GM12878 (cell line): ENCODE data around the gene SH2D5. TPM values are rescaled to one million over a fixed set of nuclear protein-coding genes. Genes with fewer than 3 reads are reported as not detected.

Experiments
- ATAC-seq: fragments of 200-7000 bp; cut with Tn5 transposase; 3 replicates; pipeline ENCODE4 v1.9.1; 2020; ENCODE audit warnings: mild to moderate bottlenecking, moderate library complexity
- BruUV-seq: library from RNA; stranded (reverse); fragments of 400-500 nt; replicated peaks from 2 replicates; lab custom pipeline; 2021; lab: Mats Ljungman, UMichigan
- CTCF ChIA-PET: fragments of 300-600 bp; sonication (Branson Sonifier 250); formaldehyde crosslinking; extraction: SDS; loops from one replicate; lab custom pipeline; 2021; ENCODE audit warnings: inconsistent platforms; lab: Yijun Ruan, JAX
- POLR2A ChIA-PET: fragments of 350-600 bp; formaldehyde crosslinking; extraction: SDS; loops from one replicate; lab custom pipeline; 2021; ENCODE audit warnings: inconsistent platforms; lab: Charles Lee
- RAD21 ChIA-PET: fragments of 300-600 bp; sonication (Branson Sonifier 250); formaldehyde crosslinking; loops from one replicate; lab custom pipeline; 2023; ENCODE audit warnings: antibody characterized with exemption; ENCODE audit not compliant: unreplicated experiment; lab: Charles Lee
- SMC1A ChIA-PET: fragments of 300-600 bp; sonication (Branson Sonifier 250); formaldehyde crosslinking; loops from one replicate; lab custom pipeline; 2023; ENCODE audit not compliant: unreplicated experiment, uncharacterized antibody; lab: Charles Lee
- DNase-seq: peaks from one replicate; pipeline ENCODE4 v3.0.0-alpha.2; 2011; ENCODE audit warnings: low read depth, low spot score
- FAIRE-seq: peaks from 3 replicates; lab custom pipeline; 2011; peaks lifted over from hg19 to GRCh38; lab: Jason Lieb, UNC
- H2AFZ ChIP-seq: 2 replicates; pipeline ENCODE4 v1.6.0; 2011; ENCODE audit warnings: low read depth, low read length, control low read depth; ENCODE audit not compliant: control insufficient read depth
- H3K27ac ChIP-seq: 2 replicates; pipeline ENCODE4 v1.5.1; 2011; ENCODE audit warnings: control low read depth; ENCODE audit not compliant: control insufficient read depth, insufficient read depth
- H3K27me3 ChIP-seq, 2 experiments: replicated peaks in 1 of 2; 2 replicates each; pipeline versions ENCODE4 v1.6.0 to v1.6.1; 2011; ENCODE audit warnings: low read length in 1 of 2; ENCODE audit not compliant: control insufficient read depth in 2 of 2, insufficient read depth in 2 of 2
- H3K36me3 ChIP-seq, 2 experiments: 2 replicates each; pipeline ENCODE4 v1.5.1; 2011; ENCODE audit warnings: low read length in 1 of 2; ENCODE audit not compliant: control insufficient read depth in 2 of 2, insufficient read depth in 2 of 2
- H3K4me1 ChIP-seq: 2 replicates; pipeline ENCODE4 v1.6.1; 2011; ENCODE audit warnings: mild to moderate bottlenecking, low read length, moderate library complexity, mixed read lengths; ENCODE audit not compliant: control insufficient read depth, insufficient read depth
- H3K4me2 ChIP-seq: 2 replicates; pipeline ENCODE4 v1.6.0; 2011; ENCODE audit warnings: control low read depth; ENCODE audit not compliant: control insufficient read depth, insufficient read depth
- H3K4me3 ChIP-seq: fragments of 200-600 bp; sonication (generic); 2 replicates; pipeline ENCODE4 v1.5.1; 2016
- H3K79me2 ChIP-seq: 2 replicates; pipeline ENCODE4 v1.6.0; 2011; ENCODE audit warnings: low read length; ENCODE audit not compliant: control insufficient read depth, insufficient read depth
- H3K9ac ChIP-seq: 2 replicates; pipeline ENCODE4 v1.8.0; 2011; ENCODE audit warnings: low read length, control low read depth, mixed read lengths; ENCODE audit not compliant: control insufficient read depth, insufficient read depth
- H3K9me3 ChIP-seq: replicated peaks from 3 replicates; pipeline ENCODE4 v1.5.1; 2011; ENCODE audit warnings: mild to moderate bottlenecking, low read length; ENCODE audit not compliant: control insufficient read depth, insufficient read depth
- H4K20me1 ChIP-seq: 2 replicates; pipeline ENCODE4 v1.6.0; 2011; ENCODE audit not compliant: control insufficient read depth, insufficient read depth
- BMI1 ChIP-seq: fragments of 450-650 bp; IDR thresholded peaks from 2 replicates; pipeline ENCODE4 v1.6.1; 2016; ENCODE audit warnings: mild to moderate bottlenecking, moderate library complexity, borderline replicate concordance
- CHD1 ChIP-seq: IDR thresholded peaks from 2 replicates; pipeline ENCODE4 v1.6.1; 2012; ENCODE audit warnings: low read depth, low read length, improper control_type of control experiment
- ETV6 ChIP-seq, 2 experiments: fragments of 450-650 bp in 1 of 2; IDR thresholded peaks in 1 of 2; conservative IDR thresholded peaks in 1 of 2; 2 replicates each; pipeline ENCODE4 v1.6.1; 2014; ENCODE audit warnings: antibody characterized with exemption in 1 of 2, borderline replicate concordance in 1 of 2, low read depth in 1 of 2, mild to moderate bottlenecking in 1 of 2, moderate library complexity in 1 of 2
- IKZF2 ChIP-seq, 2 experiments: fragments of 450-650 bp; IDR thresholded peaks; 2 replicates each; pipeline ENCODE4 v1.6.1; 2017; ENCODE audit warnings: mild to moderate bottlenecking in 2 of 2, moderate library complexity in 2 of 2
- JUNB ChIP-seq: IDR thresholded peaks from 2 replicates; pipeline ENCODE4 v1.6.1; 2016; ENCODE audit warnings: antibody characterized with exemption, mild to moderate bottlenecking
- MEF2A ChIP-seq: IDR thresholded peaks from 2 replicates; pipeline ENCODE4 v1.6.1; 2011; ENCODE audit warnings: low read depth, mild to moderate bottlenecking, low read length, moderate library complexity; ENCODE audit not compliant: insufficient read depth
- RUNX3 ChIP-seq: IDR thresholded peaks from 2 replicates; pipeline ENCODE4 v1.6.1; 2012; ENCODE audit warnings: low read length, inconsistent platforms
- TBL1XR1 ChIP-seq: IDR thresholded peaks from 2 replicates; pipeline ENCODE4 v1.6.1; 2012; ENCODE audit warnings: low read depth, low read length, improper control_type of control experiment
- ZSCAN29 ChIP-seq: fragments of 450-650 bp; IDR thresholded peaks from 2 replicates; pipeline ENCODE4 v1.6.1; 2017; ENCODE audit warnings: mild to moderate bottlenecking, moderate library complexity
- WGBS: methylation state at CpG from one replicate; pipeline ENCODE4 v1.1.6; 2016; ENCODE audit warnings: low lambda C conversion rate; ENCODE audit not compliant: insufficient replicate concordance, insufficient coverage; ENCODE audit errors: missing lambda C conversion rate; 5-methylcytosine and 5-hydroxymethylcytosine counted together
- in situ Hi-C: fragments of 300-500 bp; cut with MboI; formaldehyde crosslinking; loops from 9 replicates; pipeline ENCODE4 v1.14.3; 2018; ENCODE audit warnings: mixed read lengths
- intact Hi-C: fragments of 100-400 bp; cut with micrococcal nuclease; formaldehyde crosslinking; loops from one replicate; pipeline ENCODE4 v1.14.2; 2022; ENCODE audit not compliant: unreplicated experiment
- polyA plus RNA-seq, 11 experiments: library from polyadenylated mRNA; depleted of rRNA in 4 of 11; unstranded in 6 of 11; stranded (reverse) in 5 of 11; fragments of >200 nt; fragmentation: Nextera tagmentation in 4 of 11; fragmentation: Illumina TruSeq in 1 of 11; extraction: Ambion mirVana in 4 of 11; extraction: Trizol in 1 of 11; gene quantifications; 1 replicate in 1 of 11; 2 replicates in 10 of 11; pipeline versions ENCODE4 v1.2.1 to v1.2.3, GENCODE V29; 2011 to 2016; ENCODE audit warnings: inconsistent platforms in 2 of 11, missing spikeins in 2 of 11, low read depth in 1 of 11
- total RNA-seq, 4 experiments: library from RNA; depleted of rRNA in 3 of 4; stranded (reverse); fragments of >200 nt in 3 of 4; fragmentation: Illumina TruSeq in 1 of 4; extraction: Trizol in 1 of 4; gene quantifications; 2 replicates each; pipeline versions ENCODE4 v1.2.1 to v1.2.3, GENCODE V29; 2013 to 2021
- TF ChIP-seq, protein P1 (sequence below): fragments of 450-650 bp; IDR thresholded peaks from 2 replicates; pipeline ENCODE4 v1.6.1; 2017; ENCODE audit warnings: mild to moderate bottlenecking, low read depth, inconsistent platforms; ENCODE audit not compliant: poor library complexity, severe bottlenecking

The SH2D5 gene
- total and polyA plus RNA-seq, 10 of the 15 experiments (the other 5 are each of a cell fraction or from before 2014, with no cell fraction given): 0.03 to 0.62 (median 0.20) TPM; not detected in 3

DNA sequence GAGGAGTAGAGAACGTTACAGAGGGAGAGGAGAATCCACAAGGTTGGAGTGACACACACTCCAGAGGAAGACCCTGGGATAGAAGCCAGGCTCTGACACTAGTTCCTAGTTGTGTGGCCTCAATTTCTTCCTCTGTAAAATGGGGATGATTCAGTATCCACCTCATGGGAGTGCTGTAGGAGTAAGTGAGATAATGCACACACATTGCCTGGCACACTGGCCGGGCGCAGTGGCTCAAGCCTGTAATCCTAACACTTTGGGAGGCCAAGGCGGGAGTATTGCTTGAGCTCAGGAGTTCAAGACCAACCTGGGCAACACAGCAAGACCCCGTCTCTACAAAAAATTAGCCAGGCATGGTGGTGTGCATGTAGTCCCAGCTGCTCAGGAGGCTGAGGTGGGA is 23.6 kb downstream of the SH2D5 start:
- Histone ChIP-seq H3K36me3 (no peaks in the 10 kb centered on the region), H3K4me3 (no peak overlapping the region), H3K27ac (no peak overlapping the region), H3K9ac (no peak overlapping the region), H3K4me2 (no peak overlapping the region), H3K4me1 (no peaks in the 10 kb centered on the region), H3K9me3 (no peaks in the 10 kb centered on the region), H4K20me1 (no peaks in the 10 kb centered on the region), H3K27me3 (no peaks in the 10 kb centered on the region; a peak in 1 of 4 replicates), H3K79me2 (no peaks in the 10 kb centered on the region), H2AFZ (no peak overlapping the region)
- WGBS: 47% methylated on average over 5 of the region's 5 CpGs
- BruUV-seq: no TSS peak
- CTCF ChIA-PET: interaction anchor here (0.6 kb wide), 1 partner anchor 50 kb away, joined by 4 read pairs; no protein-coding TSS in a partner anchor
- TF ChIP-seq BMI1: no peak
- TF ChIP-seq TBL1XR1: no peak
- TF ChIP-seq ZSCAN29: no peak
- TF ChIP-seq RUNX3: no peak
- no peak for TF ChIP-seq ETV6 (conservative IDR thresholded peaks at IDR 0.05 in 1 of 2, IDR thresholded peaks at IDR 0.05 in 1 of 2; ENCODE audit: borderline replicate concordance in 1 of 2, low read depth in 1 of 2)
- TF ChIP-seq MEF2A: no peak
- TF ChIP-seq IKZF2 (IDR thresholded peaks at IDR 0.05): no peak
- RAD21 ChIA-PET: no interaction called here
- intact Hi-C loops (no loop called here), in situ Hi-C loops (no loop called here)
- POLR2A ChIA-PET: no interaction called here
- no peak for ATAC-seq
- DNase-seq: no peak
- FAIRE-seq: no peak
- SMC1A ChIA-PET: no interaction called here

DNA sequence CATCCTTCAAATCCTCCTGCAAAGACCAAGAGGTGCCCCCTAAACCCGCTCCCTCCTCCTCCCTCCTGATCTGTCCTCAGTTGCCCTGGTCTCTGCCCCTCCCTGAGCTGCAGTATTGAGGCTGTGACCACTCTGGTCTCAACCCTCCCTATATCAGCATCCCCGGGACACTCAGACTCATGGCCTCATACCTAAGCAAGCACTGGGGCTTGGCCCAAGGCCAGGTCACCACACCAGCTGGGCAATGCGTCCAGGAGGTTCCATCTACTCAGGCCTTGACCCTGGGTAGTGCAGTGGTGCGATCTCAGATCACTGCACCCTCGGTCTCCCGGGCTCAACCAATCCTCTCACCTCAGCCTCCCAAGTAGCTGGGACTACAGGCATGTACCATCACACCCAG is 24.4 kb downstream of the SH2D5 start:
- no peak for ATAC-seq
- WGBS: 17% methylated on average over 6 of the region's 6 CpGs
- FAIRE-seq: no peak

More for the DNA sequence above, 24.4 kb downstream of the SH2D5 start:
- no peak overlapping the region for H2AFZ ChIP-seq
- CTCF ChIA-PET: interaction anchor here (0.6 to 1.9 kb wide), 3 partner anchors 11 to 872 kb away, joined by 3 to 8 read pairs (median 4); no protein-coding TSS in a partner anchor
- no peak for TF ChIP-seq CHD1
- TF ChIP-seq, protein P1, sequence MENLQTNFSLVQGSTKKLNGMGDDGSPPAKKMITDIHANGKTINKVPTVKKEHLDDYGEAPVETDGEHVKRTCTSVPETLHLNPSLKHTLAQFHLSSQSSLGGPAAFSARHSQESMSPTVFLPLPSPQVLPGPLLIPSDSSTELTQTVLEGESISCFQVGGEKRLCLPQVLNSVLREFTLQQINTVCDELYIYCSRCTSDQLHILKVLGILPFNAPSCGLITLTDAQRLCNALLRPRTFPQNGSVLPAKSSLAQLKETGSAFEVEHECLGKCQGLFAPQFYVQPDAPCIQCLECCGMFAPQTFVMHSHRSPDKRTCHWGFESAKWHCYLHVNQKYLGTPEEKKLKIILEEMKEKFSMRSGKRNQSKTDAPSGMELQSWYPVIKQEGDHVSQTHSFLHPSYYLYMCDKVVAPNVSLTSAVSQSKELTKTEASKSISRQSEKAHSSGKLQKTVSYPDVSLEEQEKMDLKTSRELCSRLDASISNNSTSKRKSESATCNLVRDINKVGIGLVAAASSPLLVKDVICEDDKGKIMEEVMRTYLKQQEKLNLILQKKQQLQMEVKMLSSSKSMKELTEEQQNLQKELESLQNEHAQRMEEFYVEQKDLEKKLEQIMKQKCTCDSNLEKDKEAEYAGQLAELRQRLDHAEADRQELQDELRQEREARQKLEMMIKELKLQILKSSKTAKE: no peak
- TF ChIP-seq JUNB: no peak
- TF ChIP-seq, all 136 proteins: peak for 0
- Histone ChIP-seq H4K20me1 (no peaks in the 10 kb centered on the region), H3K36me3 (no peaks in the 10 kb centered on the region), H3K9ac (no peak overlapping the region), H3K4me1 (no peaks in the 10 kb centered on the region), H3K79me2 (no peaks in the 10 kb centered on the region), H3K27me3 (no peaks in the 10 kb centered on the region; a peak in 1 of 4 replicates), H3K4me3 (no peak overlapping the region), H3K27ac (no peak overlapping the region), H3K4me2 (no peak overlapping the region), H3K9me3 (no peaks in the 10 kb centered on the region)
- in situ Hi-C loops: no loop called here
- ChIA-PET SMC1A (interaction anchor here (1.0 to 1.5 kb wide), 2 partner anchors 9 to 25 kb away, joined by 3 read pairs; no protein-coding TSS in a partner anchor), POLR2A (no interaction called here), RAD21 (no interaction called here)
- no TSS peak for BruUV-seq
- intact Hi-C loops: no loop called here
- no peak for DNase-seq
